CMK (cell line): ENCODE results near the gene COMMD6.

Experiments used
- DNase-seq: peaks from one replicate; pipeline ENCODE4 v3.0.0-alpha.2; 2010; ENCODE audit warnings: low read depth

Gene COMMD6

DNA sequence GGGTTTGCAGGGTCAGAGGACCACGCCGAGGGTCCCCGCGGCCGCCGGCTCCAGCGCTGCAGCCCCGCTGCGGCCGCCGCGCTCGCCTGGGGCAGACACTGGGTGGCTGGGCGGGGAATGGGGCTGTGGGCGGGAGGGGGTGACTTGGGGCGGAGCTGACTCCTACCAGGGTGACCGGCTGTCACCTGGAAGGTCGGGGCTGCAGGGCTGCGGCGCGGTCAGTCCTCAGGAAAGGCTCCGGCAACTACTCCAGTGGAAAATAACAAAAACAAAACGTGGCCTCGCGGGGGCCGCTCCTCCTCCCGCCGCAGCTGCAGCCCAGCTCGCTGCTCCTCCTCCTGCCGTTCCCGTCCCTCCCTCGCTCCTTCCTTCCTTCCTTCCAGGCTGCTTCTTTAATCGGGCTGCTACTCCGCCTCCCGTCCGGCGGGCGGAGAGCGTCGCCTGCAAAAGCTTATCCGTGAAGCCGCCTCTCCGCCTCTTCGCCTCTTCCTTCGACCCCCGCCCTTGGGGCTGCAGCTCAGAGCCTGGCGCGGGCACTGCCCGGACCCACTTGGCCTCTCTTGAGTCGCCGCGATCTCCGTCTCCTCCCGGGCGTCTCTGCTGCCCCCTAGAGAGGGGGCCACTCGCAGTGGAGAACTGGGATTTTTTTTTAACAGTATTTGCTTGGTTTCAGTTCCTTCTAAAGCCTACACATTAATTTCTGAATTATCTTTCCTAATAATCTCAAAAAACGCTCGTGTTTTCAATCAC, 55.4 kb downstream of the COMMD6 start, which contains the start of gene TBC1D4:
Gene TBC1D4 (minus strand): TSS at position 100 of the 750 bp plus-strand sequence. CDS start 402 bp downstream, outside the sequence.
- peak; percentile 96 for DNase-seq

DNA sequence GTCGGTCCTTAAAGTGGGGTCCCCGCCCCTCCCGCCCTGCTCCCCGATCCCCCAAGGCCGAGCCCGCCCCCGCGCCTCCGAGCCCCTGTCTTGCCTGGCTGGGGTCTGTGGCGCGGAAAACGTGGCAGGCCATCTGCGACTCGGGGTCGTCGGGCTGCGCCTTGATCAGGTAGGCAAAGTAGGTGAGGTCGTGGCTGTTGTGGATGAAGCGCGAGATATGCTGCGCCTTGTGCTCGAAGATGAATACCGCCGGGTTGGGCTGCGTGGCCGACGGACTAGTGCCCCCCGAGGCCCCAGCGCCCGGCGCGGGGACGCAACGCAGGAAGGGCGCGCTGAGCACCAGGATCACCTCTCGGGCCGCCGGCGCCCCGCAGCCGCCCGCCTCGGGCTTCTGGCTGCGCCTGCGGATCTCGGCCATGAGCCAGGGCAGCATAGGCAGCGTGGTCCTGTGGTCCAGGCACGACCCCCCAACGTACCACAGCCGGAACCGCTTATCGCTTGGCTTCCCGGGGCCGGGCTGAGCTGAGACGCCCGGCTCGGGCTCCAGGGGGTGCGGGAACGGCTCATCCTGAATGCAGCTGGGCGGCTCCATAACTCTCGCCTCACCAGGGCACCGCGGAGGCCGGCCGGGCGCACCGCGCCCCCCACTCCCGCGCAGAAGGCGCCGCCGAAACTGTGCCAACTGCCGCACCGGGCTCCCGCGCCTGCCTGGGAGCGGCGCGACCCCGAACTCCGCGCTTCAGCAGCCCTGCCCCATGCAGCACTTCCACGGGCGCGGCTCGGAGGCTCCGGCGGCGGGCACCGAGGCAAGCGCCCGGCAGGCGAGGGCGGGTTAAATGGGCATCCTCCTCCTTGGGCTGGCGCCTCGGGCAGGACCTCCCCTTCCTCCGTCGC, 56.2 kb downstream of the COMMD6 start:
- no peak for DNase-seq

DNA sequence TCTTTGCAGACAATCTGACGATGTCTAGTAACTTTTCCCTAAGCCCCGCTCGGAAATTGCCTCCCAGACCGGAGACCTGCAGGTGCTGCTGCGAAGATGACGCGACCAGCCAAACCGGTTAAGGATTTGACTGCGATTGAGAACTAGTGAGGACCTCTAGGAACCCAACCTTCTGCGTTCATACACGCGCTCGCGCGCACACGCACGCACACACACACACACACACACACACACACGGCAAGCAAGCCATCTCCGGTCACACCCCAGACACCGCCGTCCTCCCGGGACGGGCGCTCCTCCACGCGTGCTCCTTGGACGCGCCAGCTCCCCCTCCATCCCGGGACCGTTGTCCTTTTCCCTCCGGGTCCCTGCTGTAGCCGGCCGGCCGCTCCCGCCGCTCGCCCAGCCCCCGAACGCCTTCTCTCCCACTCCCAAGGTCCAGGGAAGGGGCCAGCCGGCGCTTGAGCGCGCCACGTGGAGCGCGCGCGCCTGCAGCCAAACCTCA, 56.9 kb downstream of the COMMD6 start:
- DNase-seq, result peak; percentile 61

DNA sequence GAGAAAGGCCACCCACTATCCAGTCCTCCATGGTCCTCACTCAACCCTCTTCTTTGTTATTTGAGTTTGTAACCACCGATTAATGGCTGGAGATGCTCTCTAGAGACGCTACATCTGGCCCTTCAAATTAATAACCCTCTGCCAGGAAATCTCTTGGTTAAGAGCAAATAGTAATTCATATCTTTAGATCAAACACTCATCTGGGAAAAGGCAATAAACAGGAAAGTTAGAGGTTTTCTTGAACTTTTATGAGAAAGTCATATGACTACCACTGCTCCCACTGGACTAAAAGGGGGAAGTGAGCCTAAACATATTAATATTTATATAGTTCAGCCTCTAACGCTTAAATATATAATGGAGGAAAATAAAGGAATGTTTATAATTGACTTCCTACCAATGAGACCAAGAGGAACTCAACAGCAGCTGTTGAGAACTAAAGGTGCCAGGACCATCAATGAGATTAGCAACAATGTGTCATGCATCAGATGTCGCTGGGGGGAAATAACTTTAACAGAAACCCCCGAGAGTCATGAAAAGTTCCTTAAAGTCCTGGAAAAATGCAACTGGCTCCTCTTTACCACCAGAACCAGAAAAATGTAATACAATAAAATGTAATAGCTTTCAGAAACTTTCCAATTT, 58.4 kb downstream of the COMMD6 start:
- DNase-seq, result no peak

DNA sequence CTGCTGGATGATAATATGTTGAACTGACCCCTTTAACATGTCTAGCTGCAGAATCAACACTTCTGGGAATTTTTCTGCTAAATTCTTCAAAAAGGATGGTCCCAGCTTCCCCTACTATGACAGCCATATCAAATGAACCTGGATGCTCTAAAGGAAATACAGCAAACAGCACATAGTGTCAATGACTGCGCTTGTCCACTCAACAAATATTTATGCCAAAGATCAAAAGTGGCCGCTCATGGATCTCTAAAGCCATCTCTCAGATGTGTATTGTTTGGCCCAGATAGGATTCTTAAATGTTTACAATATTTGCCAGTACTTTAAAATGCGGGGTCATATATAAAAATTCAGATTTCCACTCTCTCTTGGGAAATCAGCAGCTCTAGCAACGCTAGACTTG, 59.0 kb downstream of the COMMD6 start:
- DNase-seq, result no peak
